Liver (tissue), 9 donors: ENCODE results near the gene SAMD1. TPM values are rescaled to one million over a fixed set of nuclear protein-coding genes. Genes with fewer than 3 reads are reported as not detected.

Source experiments
- DNase-seq: peaks from one replicate; pipeline ENCODE4 v3.0.0-alpha.2; 2017; ENCODE audit warnings: low spot score
- H3K27ac ChIP-seq, 2 donors: one replicate each; pipeline ENCODE4 v1.7.0; 2013; ENCODE audit warnings: inconsistent platforms in 2 of 2, low read length in 2 of 2, control low read depth in 1 of 2, low read depth in 1 of 2, mild to moderate bottlenecking in 1 of 2
- H3K27me3 ChIP-seq, 4 donors: one replicate each; pipeline versions ENCODE4 v1.6.1 to v1.7.0; 2013; ENCODE audit warnings: low read length in 3 of 4, inconsistent platforms in 1 of 4, mild to moderate bottlenecking in 1 of 4, moderate library complexity in 1 of 4; ENCODE audit not compliant: control insufficient read depth in 4 of 4, insufficient read depth in 4 of 4
- H3K36me3 ChIP-seq, 4 donors: one replicate each; pipeline versions ENCODE4 v1.6.1 to v1.7.0; 2013; ENCODE audit warnings: low read length in 3 of 4, mild to moderate bottlenecking in 3 of 4, low read depth in 1 of 4, moderate library complexity in 1 of 4; ENCODE audit not compliant: control insufficient read depth in 4 of 4, insufficient read depth in 3 of 4
- H3K4me1 ChIP-seq, 4 donors: one replicate each; pipeline versions ENCODE4 v1.6.1 to v1.7.0; 2013; ENCODE audit warnings: low read length in 3 of 4, mild to moderate bottlenecking in 3 of 4, moderate library complexity in 1 of 4; ENCODE audit not compliant: control insufficient read depth in 4 of 4, insufficient read depth in 4 of 4
- H3K4me3 ChIP-seq, 3 donors: one replicate each; pipeline versions ENCODE4 v1.6.1 to v1.7.0; 2013; ENCODE audit warnings: low read length in 3 of 3, control low read depth in 1 of 3, low read depth in 1 of 3, mild to moderate bottlenecking in 1 of 3
- H3K9ac ChIP-seq, 2 donors: one replicate each; pipeline ENCODE4 v1.7.0; 2013; ENCODE audit warnings: low read length in 2 of 2, mild to moderate bottlenecking in 2 of 2, moderate library complexity in 2 of 2, control low read depth in 1 of 2, low read depth in 1 of 2
- H3K9me3 ChIP-seq, 4 donors: one replicate each; pipeline versions ENCODE4 v1.6.1 to v1.7.0; 2013; ENCODE audit warnings: low read length in 3 of 4; ENCODE audit not compliant: control insufficient read depth in 4 of 4
- EGR1 ChIP-seq, 2 donors: IDR thresholded peaks; 2 replicates each; pipeline ENCODE4 v1.6.1; 2016 to 2018; ENCODE audit warnings: antibody characterized with exemption in 2 of 2, low read depth in 2 of 2
- FOXA1 ChIP-seq: IDR thresholded peaks from 2 replicates; pipeline ENCODE4 v1.6.1; 2016; ENCODE audit warnings: antibody characterized with exemption
- FOXA2 ChIP-seq: IDR thresholded peaks from 2 replicates; pipeline ENCODE4 v1.6.1; 2016; ENCODE audit warnings: antibody characterized with exemption
- GABPA ChIP-seq, 2 donors: IDR thresholded peaks in 1 of 2; conservative IDR thresholded peaks in 1 of 2; 2 replicates each; pipeline ENCODE4 v1.6.1; 2016; ENCODE audit warnings: antibody characterized with exemption in 2 of 2, mild to moderate bottlenecking in 1 of 2, moderate library complexity in 1 of 2
- HNF4G ChIP-seq: IDR thresholded peaks from 2 replicates; pipeline ENCODE4 v1.6.1; 2016; ENCODE audit warnings: antibody characterized with exemption
- JUND ChIP-seq, 2 donors: IDR thresholded peaks; 2 replicates each; pipeline ENCODE4 v1.6.1; 2016; ENCODE audit warnings: antibody characterized with exemption in 2 of 2
- MAX ChIP-seq: IDR thresholded peaks from 2 replicates; pipeline ENCODE4 v1.6.1; 2016; ENCODE audit warnings: antibody characterized with exemption
- NR2F2 ChIP-seq: IDR thresholded peaks from 2 replicates; pipeline ENCODE4 v1.6.1; 2016; ENCODE audit warnings: antibody characterized with exemption
- RAD21 ChIP-seq, 2 donors: IDR thresholded peaks; 2 replicates each; pipeline ENCODE4 v1.6.1; 2016; ENCODE audit warnings: antibody characterized with exemption in 2 of 2, mild to moderate bottlenecking in 2 of 2
- REST ChIP-seq: IDR thresholded peaks from 2 replicates; pipeline ENCODE4 v1.6.1; 2016; ENCODE audit warnings: antibody characterized with exemption, mild to moderate bottlenecking
- RXRA ChIP-seq, 2 donors: IDR thresholded peaks; 2 replicates each; pipeline ENCODE4 v1.6.1; 2017 to 2018; ENCODE audit warnings: antibody characterized with exemption in 2 of 2, mild to moderate bottlenecking in 1 of 2
- SP1 ChIP-seq: IDR thresholded peaks from 2 replicates; pipeline ENCODE4 v1.6.1; 2018; ENCODE audit warnings: antibody characterized with exemption, mild to moderate bottlenecking
- TAF1 ChIP-seq: conservative IDR thresholded peaks from 2 replicates; pipeline ENCODE4 v1.6.1; 2016; ENCODE audit warnings: antibody characterized with exemption, mild to moderate bottlenecking
- YY1 ChIP-seq: IDR thresholded peaks from 2 replicates; pipeline ENCODE4 v1.6.1; 2016; ENCODE audit warnings: antibody characterized with exemption, mild to moderate bottlenecking
- ZBTB33 ChIP-seq: IDR thresholded peaks from 2 replicates; pipeline ENCODE4 v1.6.1; 2016; ENCODE audit warnings: antibody characterized with exemption
- WGBS: extraction: QIAGEN DNeasy Blood & Tissue Kit; methylation state at CpG from one replicate; pipeline ENCODE4 v1.1.7; 2013; 5-methylcytosine and 5-hydroxymethylcytosine counted together
- polyA plus RNA-seq, 2 donors: library from polyadenylated mRNA; stranded (reverse) in 1 of 2; unstranded in 1 of 2; fragments of 200-250 nt in 1 of 2; fragments of >200 nt in 1 of 2; fragmentation: Nextera tagmentation in 1 of 2; extraction: Ambion mirVana in 1 of 2; gene quantifications; one replicate each; pipeline versions ENCODE4 v1.2.1 to v1.2.3, GENCODE V29; 2013 to 2015
- total RNA-seq, 2 donors: library from RNA; depleted of rRNA; stranded (reverse); fragments of >200 nt; gene quantifications; one replicate each; pipeline ENCODE4 v1.2.3, GENCODE V29; 2014
- TF ChIP-seq, protein P1 (sequence below): IDR thresholded peaks from 2 replicates; pipeline ENCODE4 v1.6.1; 2016; ENCODE audit warnings: antibody characterized with exemption
- TF ChIP-seq, protein P2 (sequence below): fragments of 150-350 bp; IDR thresholded peaks from 2 replicates; pipeline ENCODE4 v1.5.1; 2017; ENCODE audit warnings: improper control_type of control experiment, low read depth, low read length; ENCODE audit not compliant: missing input control
- donor health status: healthy.
- donor health status: healthy.
- donor health status: healthy.
- donor health status: healthy.
- donor health status: healthy.

SAMD1 gene
- total and polyA plus RNA-seq, 4 donors = 2.1 to 33.0 (median 9.0) TPM

- Histone ChIP-seq H3K9ac (no peak overlapping the region), H3K9me3 (no peaks in the 10 kb centered on the region), H3K4me3 (no peak overlapping the region), H3K4me1 (peaks cover 0 to 6% (median 1%) of the 10 kb centered on the region in 4 donors), H3K27me3 (no peaks in the 10 kb centered on the region), H3K36me3 (peaks cover 13 to 36% (median 23%) of the 10 kb centered on the region in 4 donors), H3K27ac (no peak overlapping the region)
- TF ChIP-seq TAF1 (no peak), FOXA2 (no peak)
- no peak for DNase-seq
- 83% methylated on average over 8 of the region's 8 CpGs for WGBS
Measured at GRCh38 chr19:14105680-14106079, 15.1 kb upstream of the SAMD1 start.

- peaks cover 0 to 3% (median 0%) of the 10 kb centered on the region in 4 donors for H3K4me1 ChIP-seq
- WGBS = 100% methylated on average over 1 of the region's 1 CpG
Measured at GRCh38 chr19:14103310-14103709, 12.8 kb upstream of the SAMD1 start.

More at GRCh38 chr19:14103310-14103709, 12.8 kb upstream of the SAMD1 start:
- H3K9me3 ChIP-seq = no peaks in the 10 kb centered on the region
- no peak overlapping the region for H3K4me3 ChIP-seq
- no peaks in the 10 kb centered on the region for H3K27me3 ChIP-seq
- no peak for DNase-seq
- peaks cover 15 to 46% (median 29%) of the 10 kb centered on the region in 4 donors for H3K36me3 ChIP-seq
- no peak overlapping the region for H3K9ac ChIP-seq
- H3K27ac ChIP-seq = no peak overlapping the region
- no peak for TF ChIP-seq TAF1
- no peak for TF ChIP-seq SP1
- TF ChIP-seq FOXA1 = no peak
- TF ChIP-seq ZBTB33 = no peak
- no peak for TF ChIP-seq JUND (IDR thresholded peaks at IDR 0.05)
- no peak for TF ChIP-seq GABPA (IDR thresholded peaks at IDR 0.05 in 1 of 2, conservative IDR thresholded peaks at IDR 0.05 in 1 of 2)
- no peak for TF ChIP-seq HNF4G
- no peak for TF ChIP-seq FOXA2
- TF ChIP-seq, protein P1, sequence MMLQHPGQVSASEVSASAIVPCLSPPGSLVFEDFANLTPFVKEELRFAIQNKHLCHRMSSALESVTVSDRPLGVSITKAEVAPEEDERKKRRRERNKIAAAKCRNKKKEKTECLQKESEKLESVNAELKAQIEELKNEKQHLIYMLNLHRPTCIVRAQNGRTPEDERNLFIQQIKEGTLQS = no peak
- no peak for TF ChIP-seq NR2F2
- TF ChIP-seq EGR1 (IDR thresholded peaks at IDR 0.05; ENCODE audit: low read depth in 2 of 2) = no peak
- TF ChIP-seq RAD21 (IDR thresholded peaks at IDR 0.05) = no peak
- no peak for TF ChIP-seq MAX
- TF ChIP-seq, protein P2, sequence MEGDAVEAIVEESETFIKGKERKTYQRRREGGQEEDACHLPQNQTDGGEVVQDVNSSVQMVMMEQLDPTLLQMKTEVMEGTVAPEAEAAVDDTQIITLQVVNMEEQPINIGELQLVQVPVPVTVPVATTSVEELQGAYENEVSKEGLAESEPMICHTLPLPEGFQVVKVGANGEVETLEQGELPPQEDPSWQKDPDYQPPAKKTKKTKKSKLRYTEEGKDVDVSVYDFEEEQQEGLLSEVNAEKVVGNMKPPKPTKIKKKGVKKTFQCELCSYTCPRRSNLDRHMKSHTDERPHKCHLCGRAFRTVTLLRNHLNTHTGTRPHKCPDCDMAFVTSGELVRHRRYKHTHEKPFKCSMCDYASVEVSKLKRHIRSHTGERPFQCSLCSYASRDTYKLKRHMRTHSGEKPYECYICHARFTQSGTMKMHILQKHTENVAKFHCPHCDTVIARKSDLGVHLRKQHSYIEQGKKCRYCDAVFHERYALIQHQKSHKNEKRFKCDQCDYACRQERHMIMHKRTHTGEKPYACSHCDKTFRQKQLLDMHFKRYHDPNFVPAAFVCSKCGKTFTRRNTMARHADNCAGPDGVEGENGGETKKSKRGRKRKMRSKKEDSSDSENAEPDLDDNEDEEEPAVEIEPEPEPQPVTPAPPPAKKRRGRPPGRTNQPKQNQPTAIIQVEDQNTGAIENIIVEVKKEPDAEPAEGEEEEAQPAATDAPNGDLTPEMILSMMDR = no peak
- TF ChIP-seq YY1 = no peak
- no peak for TF ChIP-seq REST
- no peak for TF ChIP-seq RXRA (IDR thresholded peaks at IDR 0.05)
